Stimulated activated naive CD4-positive, alpha-beta T cell treated with Interleukin-2 at 50 U/mL for 16 hours (primary cell): ENCODE data around the gene DUS2.
"Not testable (repeated sequence)": the region's sequence is repeated elsewhere in the genome, so short reads cannot be mapped to it uniquely, and the experiment has no call there.

Experiments used
- DNase-seq: peaks from one replicate; lab custom pipeline; 2025; lab: John Stamatoyannopoulos, UW

The DUS2 gene

GRCh38 chr16:68022728-68023537, at the start of gene DUS2, which contains the start of gene DDX28:
DUS2 (plus strand) TSS chr16:68023284; CDS start chr16:68038024, 14,740 bp downstream.
DDX28 (minus strand) TSS chr16:68023232; CDS start chr16:68023202, 30 bp downstream.
- DNase-seq: peak; percentile 87

- no peak for DNase-seq
Observed at GRCh38 chr16:67975321-67976105, 47.6 kb upstream of the DUS2 start.

- no peak for DNase-seq
Observed at GRCh38 chr16:67976205-67976604, 46.9 kb upstream of the DUS2 start.

GRCh38 chr16:67977005-67977404, 46.1 kb upstream of the DUS2 start:
- no peak for DNase-seq

GRCh38 chr16:67977469-67978227, 45.4 kb upstream of the DUS2 start:
- no peak for DNase-seq

- no peak for DNase-seq
Observed at GRCh38 chr16:67979955-67980678, 43.0 kb upstream of the DUS2 start, which contains the start of gene DPEP3. DPEP3 (minus strand) TSS chr16:67980499; CDS start chr16:67980380, 119 bp downstream.

GRCh38 chr16:67982011-67982696, 40.9 kb upstream of the DUS2 start:
- no peak for DNase-seq

- no peak for DNase-seq
Observed at GRCh38 chr16:67986949-67987348, 36.1 kb upstream of the DUS2 start.

GRCh38 chr16:67987460-67988160, 35.5 kb upstream of the DUS2 start:
- DNase-seq: no peak

- no peak for DNase-seq
Observed at GRCh38 chr16:67988675-67989074, 34.4 kb upstream of the DUS2 start.

- DNase-seq: no peak
Observed at GRCh38 chr16:67989322-67990017, 33.6 kb upstream of the DUS2 start.

GRCh38 chr16:67990018-67990386, 33.1 kb upstream of the DUS2 start:
- DNase-seq: no peak

GRCh38 chr16:67992661-67993206, 30.4 kb upstream of the DUS2 start:
- DNase-seq: no peak

GRCh38 chr16:67993207-67994039, 29.7 kb upstream of the DUS2 start:
- peak; percentile 76 for DNase-seq

GRCh38 chr16:67994040-67994408, 29.1 kb upstream of the DUS2 start:
- DNase-seq: not testable (repeated sequence)

- peak; percentile 26 for DNase-seq
Observed at GRCh38 chr16:67995423-67995822, 27.7 kb upstream of the DUS2 start.

GRCh38 chr16:67996666-67997065, 26.4 kb upstream of the DUS2 start:
- DNase-seq: no peak

- DNase-seq: not testable (repeated sequence)
Observed at GRCh38 chr16:67998231-67998778, 24.8 kb upstream of the DUS2 start.
